Bone marrow (tissue), 2 donors: ENCODE data around the gene VTN.

Experiments used
- DNase-seq, 2 donors: peaks; one replicate each; lab custom pipeline; 2025; lab: John Stamatoyannopoulos, UW

VTN gene

DNA sequence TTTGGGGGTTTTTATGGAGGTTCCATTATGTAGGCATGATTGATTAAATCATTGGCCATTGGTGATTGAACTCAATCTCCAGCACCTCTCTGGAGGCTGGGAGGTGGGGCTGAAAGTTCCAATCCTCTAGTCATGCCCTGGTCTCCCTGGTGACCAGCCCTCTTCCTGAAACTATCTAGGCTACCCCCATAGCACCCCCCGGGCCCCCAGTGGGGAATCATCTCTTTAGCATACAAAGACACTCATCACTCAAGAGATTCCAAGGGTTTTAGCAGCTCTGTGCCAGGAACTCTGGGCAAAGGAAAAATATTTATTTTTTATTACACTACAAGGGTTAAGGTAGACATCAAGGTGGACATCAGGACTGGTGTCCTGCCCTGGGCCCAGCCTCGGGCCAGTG is 25.3 kb upstream of the VTN start:
- DNase-seq, result no peak

DNA sequence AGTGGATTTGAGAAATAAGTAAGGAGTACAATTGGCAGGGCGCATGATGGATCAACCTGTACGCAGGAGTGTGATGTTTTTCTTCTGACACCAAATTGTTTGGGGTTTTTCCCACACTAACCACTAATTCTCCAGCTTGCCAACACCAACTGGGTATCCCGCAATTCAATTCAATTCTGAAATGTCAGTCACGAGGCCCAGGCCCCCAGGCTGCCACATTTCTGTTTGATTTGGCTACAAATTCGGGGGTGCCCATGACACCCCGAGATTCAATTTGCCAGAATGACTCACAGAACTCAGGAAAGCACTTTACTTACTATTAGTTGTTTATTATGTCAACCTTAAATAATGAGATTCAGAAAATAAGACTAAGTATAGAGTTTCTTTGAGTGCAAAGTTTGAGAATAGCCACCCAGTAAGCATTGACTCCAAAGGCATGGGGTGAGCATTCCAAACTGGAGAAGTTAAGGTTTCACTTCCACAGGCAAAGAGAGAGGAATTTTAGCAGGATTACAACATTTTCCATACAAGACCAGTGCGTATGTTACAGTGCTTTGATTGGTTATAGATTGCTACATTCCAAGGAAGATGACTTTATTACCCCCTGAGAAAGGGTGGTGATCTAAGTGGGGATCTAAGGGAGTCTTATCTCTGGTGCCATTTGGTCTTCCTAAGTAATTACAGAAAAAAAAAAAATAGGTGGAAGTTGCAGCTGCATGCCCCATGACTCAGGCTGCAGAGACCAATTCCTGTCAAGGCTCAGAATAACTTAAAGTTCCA is 24.4 kb upstream of the VTN start:
- DNase-seq, result no peak

DNA sequence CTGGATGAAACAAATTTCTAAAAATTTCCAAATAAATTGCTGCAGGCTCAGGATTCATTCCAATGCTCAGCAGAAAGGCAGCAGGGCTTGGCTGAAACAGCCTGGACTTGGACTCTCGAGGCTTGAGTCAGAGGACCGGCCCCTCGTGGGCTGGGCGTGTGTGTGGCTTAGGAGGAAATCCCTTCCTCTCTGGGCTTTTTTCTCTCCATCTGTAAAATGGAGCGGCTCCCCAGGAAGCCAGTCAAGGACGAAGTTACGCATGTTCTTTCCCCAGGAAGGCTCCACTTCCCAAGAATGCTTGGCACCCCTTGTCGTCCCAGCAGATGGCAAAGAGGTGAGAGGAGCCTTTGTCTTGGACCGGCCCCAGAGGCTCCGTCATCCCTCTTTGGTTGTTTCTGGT is 22.4 kb upstream of the VTN start:
- DNase-seq, result no peak

DNA sequence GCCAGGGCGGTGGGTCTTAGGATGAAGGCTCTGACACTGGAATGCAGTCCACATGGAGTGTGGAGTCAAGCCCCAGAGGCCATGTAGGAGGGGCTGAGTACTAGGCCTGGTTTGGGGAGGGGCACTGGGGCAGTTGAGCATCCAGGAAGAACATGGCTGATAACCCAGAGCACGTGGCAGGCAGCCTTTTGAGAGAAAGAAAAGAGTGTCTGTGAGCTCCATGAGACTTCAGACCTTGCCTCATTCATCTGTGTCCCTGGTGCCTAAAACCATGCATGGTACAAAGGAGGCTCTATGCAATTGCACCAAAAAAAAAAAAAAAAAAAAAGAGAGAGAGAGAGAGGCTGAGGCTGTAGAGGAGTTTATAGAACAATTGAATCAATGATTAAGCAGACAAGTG is 21.3 kb upstream of the VTN start:
- no peak for DNase-seq

DNA sequence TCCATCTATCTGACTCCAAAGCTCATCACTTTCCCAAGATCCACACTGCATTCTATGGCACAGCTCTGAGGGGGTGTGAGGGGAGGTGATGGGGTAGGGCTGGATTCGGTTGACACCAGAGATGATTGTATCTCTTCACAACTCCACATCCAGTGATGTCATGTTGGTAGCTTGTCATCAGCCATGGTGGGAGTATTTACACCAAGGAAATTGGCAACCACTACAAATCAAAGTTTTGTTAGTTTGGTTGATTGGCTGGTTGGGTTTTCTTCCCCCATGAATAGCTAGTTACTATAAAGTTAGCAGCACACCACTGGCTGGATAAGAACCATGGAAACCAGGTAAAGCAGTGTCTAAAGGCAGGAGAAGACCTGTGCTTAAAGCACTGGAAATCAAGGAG is 20.9 kb upstream of the VTN start:
- DNase-seq, result no peak

DNA sequence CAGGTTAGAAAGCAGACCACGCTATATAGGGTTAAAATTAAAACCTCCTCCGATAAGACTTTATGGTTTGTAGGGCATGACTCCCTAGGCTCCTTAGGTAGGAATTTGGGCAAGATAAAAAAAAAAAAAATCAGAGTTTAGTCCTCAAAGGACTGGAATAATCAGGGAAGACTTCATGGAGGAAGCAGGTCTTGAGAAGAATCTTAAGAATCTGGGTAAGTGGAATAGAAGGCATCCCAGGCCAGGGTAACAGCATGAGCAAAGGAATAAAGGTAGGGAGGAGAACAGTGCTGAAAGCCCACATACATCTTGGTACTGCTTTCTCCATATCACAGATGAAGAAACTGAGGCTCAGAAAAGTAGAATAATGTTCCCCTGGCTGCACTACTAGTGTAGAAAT is 20.5 kb upstream of the VTN start:
- DNase-seq, result no peak

DNA sequence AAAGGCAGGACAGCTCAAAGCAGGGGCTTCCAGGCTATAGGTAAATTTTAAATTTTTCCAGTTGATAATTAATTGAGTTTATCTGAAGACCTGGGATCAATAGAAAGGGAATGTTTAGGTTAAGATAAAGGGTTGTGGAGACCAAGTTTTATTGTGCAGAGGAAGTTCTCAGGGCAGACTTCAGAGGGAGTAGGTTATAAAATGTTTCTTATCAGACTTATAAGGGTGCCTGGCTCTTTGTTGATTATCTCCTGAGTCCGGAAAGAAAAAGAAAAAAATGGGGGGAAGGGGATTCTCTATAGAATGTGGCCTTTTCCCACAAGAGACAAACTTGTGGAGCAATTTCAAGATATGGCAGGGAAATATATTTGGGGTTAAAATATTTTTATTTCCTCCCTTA is 20.0 kb upstream of the VTN start:
- no peak for DNase-seq

DNA sequence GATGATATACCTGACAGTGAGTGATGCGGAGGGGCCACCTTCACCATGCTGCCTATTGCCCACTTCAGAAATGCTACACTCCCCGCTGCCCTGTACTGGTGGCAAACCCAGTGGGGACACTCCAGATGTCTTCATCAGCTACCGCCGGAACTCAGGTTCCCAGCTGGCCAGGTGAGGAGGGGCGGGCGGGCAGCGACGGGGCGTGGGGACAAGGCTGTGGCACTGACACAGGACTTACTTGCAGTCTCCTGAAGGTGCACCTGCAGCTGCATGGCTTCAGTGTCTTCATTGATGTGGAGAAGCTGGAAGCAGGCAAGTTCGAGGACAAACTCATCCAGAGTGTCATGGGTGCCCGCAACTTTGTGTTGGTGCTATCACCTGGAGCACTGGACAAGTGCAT is 18.0 kb upstream of the VTN start:
- no peak for DNase-seq

DNA sequence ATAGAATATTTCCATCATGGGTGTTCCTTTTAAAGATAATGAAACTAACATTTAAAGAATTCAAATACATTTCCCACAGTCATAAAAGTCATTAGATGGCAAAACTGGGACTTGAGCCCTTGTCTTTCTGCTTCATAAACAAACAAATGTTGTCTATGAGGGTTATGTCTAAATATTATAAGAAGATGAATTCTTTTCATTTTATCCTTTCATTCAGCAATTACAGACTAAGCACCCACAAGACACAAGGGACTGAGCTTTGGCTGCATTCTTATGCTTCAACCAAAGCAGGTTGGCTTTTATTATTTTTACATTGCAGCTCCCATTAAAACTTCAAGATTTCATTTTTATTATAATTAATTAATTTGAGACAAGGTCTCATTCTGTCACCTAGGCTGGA is 16.3 kb upstream of the VTN start:
- no peak for DNase-seq

DNA sequence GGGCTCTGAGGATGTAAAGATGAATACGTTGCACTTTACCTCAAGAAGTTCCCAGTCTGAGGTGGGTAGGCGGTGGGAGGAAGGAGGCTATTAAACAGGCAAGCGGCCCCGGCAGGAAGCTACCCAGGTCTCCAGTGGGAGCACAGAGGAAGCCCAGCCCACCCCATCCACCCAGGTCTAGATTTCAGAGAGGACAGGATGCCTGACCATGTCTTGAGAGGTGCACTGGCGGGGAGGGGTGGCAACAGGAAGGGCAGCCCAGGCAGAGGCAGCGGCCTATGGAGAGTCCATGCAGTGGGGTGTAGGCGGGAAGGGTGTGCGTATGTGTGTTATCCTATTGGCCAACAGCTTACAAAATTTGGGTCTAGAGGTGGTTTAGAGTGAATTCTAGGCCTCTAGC is 15.3 kb upstream of the VTN start:
- no peak for DNase-seq

DNA sequence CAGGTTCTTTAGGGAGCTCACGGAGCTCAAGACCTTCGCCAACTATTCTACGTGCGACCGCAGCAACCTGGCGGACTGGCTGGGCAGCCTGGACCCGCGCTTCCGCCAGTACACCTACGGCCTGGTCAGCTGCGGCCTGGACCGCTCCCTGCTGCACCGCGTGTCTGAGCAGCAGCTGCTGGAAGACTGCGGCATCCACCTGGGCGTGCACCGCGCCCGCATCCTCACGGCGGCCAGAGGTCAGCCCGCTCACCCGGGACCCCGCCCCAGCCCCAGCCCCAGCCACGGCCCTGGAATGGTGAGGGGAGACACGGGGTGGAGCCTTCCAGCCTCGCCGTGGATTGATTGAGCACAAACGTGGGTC is 14.9 kb upstream of the VTN start:
- DNase-seq, result no peak

DNA sequence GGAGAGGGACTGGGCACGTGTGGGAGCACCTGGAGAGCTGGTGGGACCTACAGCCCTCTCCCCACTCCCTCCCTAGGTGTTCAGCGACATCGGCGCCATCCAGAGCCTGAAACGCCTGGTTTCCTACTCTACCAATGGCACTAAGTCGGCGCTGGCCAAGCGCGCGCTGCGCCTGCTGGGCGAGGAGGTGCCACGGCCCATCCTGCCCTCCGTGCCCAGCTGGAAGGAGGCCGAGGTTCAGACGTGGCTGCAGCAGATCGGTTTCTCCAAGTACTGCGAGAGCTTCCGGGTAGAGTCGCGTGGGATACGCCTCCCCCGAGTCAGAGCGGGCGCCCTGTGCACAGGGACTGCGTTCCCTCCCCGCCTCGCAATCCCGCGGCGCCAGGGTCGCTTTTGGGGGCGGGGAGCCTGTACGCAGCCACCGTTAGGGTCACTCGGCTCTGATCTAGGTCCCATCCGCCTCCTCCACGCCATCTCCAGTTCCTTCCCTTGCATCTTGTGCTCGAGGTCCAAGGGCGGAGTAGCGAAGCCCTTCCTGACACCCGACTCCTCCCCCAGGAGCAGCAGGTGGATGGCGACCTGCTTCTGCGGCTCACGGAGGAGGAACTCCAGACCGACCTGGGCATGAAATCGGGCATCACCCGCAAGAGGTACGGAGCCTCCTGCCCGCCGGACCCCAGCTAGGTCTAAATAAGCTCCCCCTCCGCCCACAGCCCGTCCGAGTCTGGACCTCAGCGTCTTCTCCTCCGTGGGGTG is 14.4 kb upstream of the VTN start:
- DNase-seq, result peak; percentile 18 to 50

DNA sequence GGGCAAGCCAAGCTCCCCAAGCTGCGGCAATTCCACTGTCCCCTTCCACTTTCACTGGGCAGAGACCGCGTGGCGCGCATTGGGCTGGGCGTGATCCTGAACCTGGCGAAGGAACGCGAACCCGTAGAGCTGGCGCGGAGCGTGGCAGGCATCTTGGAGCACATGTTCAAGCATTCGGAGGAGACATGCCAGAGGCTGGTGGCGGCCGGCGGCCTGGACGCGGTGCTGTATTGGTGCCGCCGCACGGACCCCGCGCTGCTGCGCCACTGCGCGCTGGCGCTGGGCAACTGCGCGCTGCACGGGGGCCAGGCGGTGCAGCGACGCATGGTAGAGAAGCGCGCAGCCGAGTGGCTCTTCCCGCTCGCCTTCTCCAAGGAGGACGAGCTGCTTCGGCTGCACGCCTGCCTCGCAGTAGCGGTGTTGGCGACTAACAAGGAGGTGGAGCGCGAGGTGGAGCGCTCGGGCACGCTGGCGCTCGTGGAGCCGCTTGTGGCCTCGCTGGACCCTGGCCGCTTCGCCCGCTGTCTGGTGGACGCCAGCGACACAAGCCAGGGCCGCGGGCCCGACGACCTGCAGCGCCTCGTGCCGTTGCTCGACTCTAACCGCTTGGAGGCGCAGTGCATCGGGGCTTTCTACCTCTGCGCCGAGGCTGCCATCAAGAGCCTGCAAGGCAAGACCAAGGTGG is 11.2 kb upstream of the VTN start:
- DNase-seq, result no peak

DNA sequence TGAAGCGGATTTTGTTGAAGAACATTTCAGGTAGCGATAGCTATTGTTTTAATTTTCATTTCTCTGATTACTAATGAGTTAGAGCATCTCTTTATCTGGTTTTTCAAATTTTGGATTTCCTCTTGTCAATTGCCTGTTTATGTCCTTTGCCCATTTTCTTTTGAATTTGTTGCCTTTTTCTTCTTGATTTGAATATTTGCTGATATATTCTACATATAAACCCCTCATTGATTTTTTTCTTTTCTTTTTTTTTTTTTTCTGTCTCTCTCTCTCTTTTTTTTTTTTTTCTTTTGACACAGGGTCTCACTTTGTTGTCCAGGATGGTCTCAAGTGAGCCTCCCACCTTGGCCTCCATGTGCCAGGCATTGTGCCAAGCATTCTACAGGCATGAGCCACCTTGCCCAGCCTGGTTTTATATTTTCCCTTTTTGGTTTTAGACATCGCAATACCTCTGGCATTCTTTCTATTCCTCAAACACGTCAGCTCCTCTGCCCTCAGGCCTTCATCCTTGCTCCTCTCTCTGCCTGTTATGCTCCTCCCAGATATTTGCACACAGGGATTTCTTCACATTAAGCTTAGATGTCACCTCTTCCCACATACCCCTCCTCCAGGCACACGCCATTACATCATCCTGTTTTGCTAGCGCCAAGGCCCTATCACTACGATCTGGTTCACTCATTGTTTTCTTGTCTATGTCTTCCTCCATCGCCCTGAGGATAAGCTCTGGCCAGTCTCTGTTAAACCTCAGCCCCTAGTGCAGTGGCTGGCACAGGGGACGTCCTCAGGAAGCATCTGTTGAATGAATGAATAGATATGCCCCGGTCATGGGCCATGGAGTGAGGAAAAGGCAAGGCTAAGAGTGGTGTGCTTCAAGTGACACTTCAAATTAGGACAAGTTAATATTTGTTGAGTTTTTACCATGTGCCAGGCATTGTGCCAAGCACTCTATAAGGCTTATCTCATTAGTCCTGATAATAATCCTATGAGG is 10.0 kb upstream of the VTN start:
- DNase-seq, result peak in 1 of 2 donors; percentile 7

DNA sequence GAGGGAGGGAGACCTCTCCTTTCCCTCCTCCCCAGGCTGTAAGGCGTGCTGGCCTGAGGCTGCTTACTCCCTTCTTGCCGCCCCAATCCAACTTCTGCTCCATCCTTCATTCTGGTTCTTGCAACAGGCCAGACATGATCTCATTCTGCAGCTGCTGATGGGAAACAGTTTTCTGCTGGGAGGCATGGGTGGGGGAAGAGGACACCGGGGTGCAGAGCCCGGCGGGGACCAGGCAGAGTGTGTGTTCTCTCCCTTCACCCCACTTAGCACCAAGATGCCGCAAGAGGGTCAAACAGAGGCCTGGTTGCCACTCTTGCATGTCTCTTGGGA is 2.8 kb upstream of the VTN start:
- no peak for DNase-seq

DNA sequence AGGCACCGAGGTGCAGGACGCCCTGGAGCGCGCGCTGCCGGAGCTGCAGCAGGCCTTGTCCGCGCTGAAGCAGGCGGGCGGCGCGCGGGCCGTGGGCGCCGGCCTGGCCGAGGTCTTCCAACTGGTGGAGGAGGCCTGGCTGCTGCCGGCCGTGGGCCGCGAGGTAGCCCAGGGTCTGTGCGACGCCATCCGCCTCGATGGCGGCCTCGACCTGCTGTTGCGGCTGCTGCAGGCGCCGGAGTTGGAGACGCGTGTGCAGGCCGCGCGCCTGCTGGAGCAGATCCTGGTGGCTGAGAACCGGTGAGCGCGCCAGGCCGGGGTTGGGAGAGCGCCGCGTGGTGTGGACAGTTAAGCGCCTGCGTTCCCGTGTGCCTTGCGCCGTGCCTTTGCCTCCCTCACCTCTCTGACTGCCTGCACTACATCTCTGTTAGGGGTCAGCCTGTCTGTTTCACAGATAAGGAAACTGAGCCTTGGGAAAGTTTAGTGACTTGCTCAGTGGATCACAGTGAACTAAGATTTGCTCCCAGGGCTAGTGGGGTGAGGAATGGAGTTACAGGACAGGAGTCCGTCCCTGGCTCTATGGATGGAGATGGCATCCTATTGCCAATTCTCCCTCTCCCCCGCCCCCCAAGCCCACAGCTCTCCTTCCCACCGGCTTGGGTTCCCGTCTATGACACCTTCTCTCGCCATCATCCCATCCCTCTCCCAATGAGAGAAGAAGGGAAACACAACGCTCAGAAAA is 2.3 kb upstream of the VTN start:
- no peak for DNase-seq

DNA sequence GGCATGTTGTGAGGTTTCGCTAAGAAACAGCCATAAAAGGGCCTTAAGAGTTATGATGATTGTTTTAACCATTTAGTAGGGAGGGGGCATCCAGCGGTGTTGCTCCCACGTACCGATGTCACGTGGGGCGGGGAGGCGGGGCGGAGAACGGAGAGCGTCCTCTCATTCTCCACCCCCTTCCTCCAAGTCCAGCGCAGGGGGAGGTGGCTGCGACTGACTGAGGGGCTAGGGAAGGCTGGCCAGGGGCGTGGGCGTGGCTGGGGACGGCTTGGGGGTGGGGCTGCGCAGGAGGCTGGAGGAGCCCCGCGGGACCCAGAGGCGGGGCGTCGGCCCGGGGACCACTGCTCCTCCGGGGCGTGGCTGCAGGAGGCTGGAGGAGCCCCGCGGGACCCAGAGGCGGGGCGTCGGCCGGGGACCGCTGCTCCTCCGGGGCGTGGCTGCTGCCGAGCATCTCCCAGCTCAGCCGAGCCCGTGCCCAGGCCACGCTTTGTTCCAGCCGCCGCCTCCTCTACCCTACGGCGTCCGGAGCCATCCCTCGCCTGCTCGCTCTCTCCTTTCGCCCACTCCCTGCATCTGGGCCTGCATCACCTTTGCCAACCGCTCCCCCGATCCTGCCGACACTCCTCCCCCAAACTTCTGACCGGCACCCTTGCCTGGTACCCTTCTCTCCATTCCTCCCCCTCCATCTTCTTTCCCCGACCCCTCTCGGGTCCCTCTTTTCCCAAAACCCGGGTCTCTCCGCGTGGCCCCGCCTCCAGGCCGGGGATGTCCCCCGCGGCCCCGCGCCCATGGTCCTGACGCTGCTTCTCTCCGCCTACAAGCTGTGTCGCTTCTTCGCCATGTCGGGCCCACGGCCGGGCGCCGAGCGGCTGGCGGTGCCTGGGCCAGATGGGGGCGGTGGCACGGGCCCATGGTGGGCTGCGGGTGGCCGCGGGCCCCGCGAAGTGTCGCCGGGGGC is 1.4 kb upstream of the VTN start, which contains the start of gene SARM1:
Gene SARM1, plus strand, starts transcription at position 450 of the 958 bp plus-strand sequence. Its CDS starts 339 bp downstream, at position 789.
- DNase-seq, result peak; percentile 66 to 70

DNA sequence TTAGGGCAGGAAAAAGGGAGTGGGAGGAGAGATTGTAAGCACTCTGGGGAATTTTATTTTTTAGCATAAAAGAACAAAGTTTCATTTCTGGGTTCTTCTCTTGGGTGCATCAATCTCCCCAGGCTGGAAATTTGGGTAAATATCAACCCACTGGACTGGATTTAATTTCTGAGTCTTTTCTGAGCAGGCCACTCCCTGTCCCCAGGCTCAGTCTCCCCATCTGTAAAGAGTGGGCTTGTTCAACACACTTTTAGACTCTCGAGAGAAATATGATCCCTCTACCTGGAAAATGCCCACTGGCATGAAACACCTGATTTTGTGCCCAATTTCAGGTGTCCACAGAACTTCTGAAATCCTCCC is 617 bp upstream of the VTN start:
- no peak for DNase-seq

DNA sequence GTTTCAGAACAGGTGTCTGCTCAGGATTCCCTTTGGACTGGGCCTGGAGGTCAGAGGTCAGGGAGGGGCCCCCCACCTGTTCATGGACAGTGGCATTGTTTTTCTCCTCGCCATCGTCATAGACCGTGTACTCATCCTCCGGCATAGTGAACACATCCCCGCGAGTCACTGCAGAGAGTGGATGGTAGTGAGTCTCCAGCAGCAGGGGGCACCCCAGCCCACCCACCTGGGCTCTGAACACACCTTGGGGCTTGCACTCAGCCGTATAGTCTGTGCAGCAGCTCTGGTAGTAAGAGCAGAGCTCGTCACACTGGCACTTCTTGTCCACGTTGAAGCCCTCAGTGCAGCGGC is 448 bp downstream of the VTN start:
- no peak for DNase-seq
